WERI-Rb-1 (cell line): ENCODE measurements around the gene PLA2G4A.

ENCODE experiments used
- DNase-seq: peaks from one replicate; pipeline ENCODE4 v3.0.0-alpha.2; 2020
- H3K27ac ChIP-seq: fragments of 250-450 bp; sonication (Bioruptor Pico); 2 replicates; pipeline ENCODE4 v1.5.1; 2020; ENCODE audit warnings: mild to moderate bottlenecking, moderate library complexity
- H3K27me3 ChIP-seq: fragments of 250-450 bp; sonication (Bioruptor Pico); 2 replicates; pipeline ENCODE4 v1.5.1; 2021; ENCODE audit warnings: mild to moderate bottlenecking, low read depth, moderate library complexity; ENCODE audit not compliant: insufficient read depth, severe bottlenecking
- H3K36me3 ChIP-seq: fragments of 250-450 bp; sonication (Bioruptor Pico); 2 replicates; pipeline ENCODE4 v1.5.1; 2020; ENCODE audit warnings: mild to moderate bottlenecking, moderate library complexity
- H3K4me3 ChIP-seq: 2 replicates; pipeline ENCODE4 v1.5.1; 2011; ENCODE audit warnings: low read depth, mild to moderate bottlenecking, control low read depth, low read length
- H3K9me3 ChIP-seq: fragments of 250-450 bp; sonication (Bioruptor Pico); 2 replicates; pipeline ENCODE4 v1.5.1; 2021; ENCODE audit warnings: mild to moderate bottlenecking, moderate library complexity; ENCODE audit not compliant: severe bottlenecking
- CTCF ChIP-seq: IDR thresholded peaks from 2 replicates; pipeline ENCODE4 v1.5.1; 2011; ENCODE audit warnings: low read depth, mild to moderate bottlenecking, control low read depth, inconsistent platforms, low read length

Gene PLA2G4A

GRCh38 chr1:186949173-186949572 lies 120.4 kb downstream of the PLA2G4A start:
- no peak for DNase-seq
- Histone ChIP-seq H3K27ac (no peak overlapping the region), H3K27me3 (no peaks in the 10 kb centered on the region), H3K9me3 (no peaks in the 10 kb centered on the region), H3K4me3 (no peak overlapping the region), H3K36me3 (no peaks in the 10 kb centered on the region)
- no peak for TF ChIP-seq CTCF

GRCh38 chr1:186950547-186950946 lies 121.8 kb downstream of the PLA2G4A start:
- DNase-seq: no peak

GRCh38 chr1:186953876-186954275 lies 125.1 kb downstream of the PLA2G4A start:
- DNase-seq: no peak
- TF ChIP-seq CTCF: no peak
- H3K36me3 ChIP-seq: no peaks in the 10 kb centered on the region

More at GRCh38 chr1:186950547-186950946, 121.8 kb downstream of the PLA2G4A start:
- H3K9me3 ChIP-seq: no peaks in the 10 kb centered on the region
- H3K4me3 ChIP-seq: no peak overlapping the region
- H3K36me3 ChIP-seq: no peaks in the 10 kb centered on the region
- no peaks in the 10 kb centered on the region for H3K27me3 ChIP-seq
- TF ChIP-seq CTCF: no peak
- H3K27ac ChIP-seq: no peak overlapping the region

GRCh38 chr1:186957314-186957713 lies 128.6 kb downstream of the PLA2G4A start:
- Histone ChIP-seq H3K4me3 (no peak overlapping the region), H3K9me3 (no peaks in the 10 kb centered on the region), H3K36me3 (no peaks in the 10 kb centered on the region), H3K27me3 (no peaks in the 10 kb centered on the region), H3K27ac (no peak overlapping the region)
- DNase-seq: no peak
- TF ChIP-seq CTCF: no peak

More at GRCh38 chr1:186953876-186954275, 125.1 kb downstream of the PLA2G4A start:
- Histone ChIP-seq H3K9me3 (no peaks in the 10 kb centered on the region), H3K27ac (no peak overlapping the region), H3K27me3 (no peaks in the 10 kb centered on the region), H3K4me3 (no peak overlapping the region)

GRCh38 chr1:186958520-186958919 lies 129.8 kb downstream of the PLA2G4A start:
- Histone ChIP-seq H3K27me3 (no peaks in the 10 kb centered on the region), H3K4me3 (no peak overlapping the region), H3K27ac (no peak overlapping the region), H3K36me3 (no peaks in the 10 kb centered on the region), H3K9me3 (no peaks in the 10 kb centered on the region)
- no peak for DNase-seq
- TF ChIP-seq CTCF: no peak

GRCh38 chr1:186960861-186961260 lies 132.1 kb downstream of the PLA2G4A start:
- H3K27me3 ChIP-seq: no peaks in the 10 kb centered on the region
- DNase-seq: no peak
- no peak overlapping the region for H3K27ac ChIP-seq
- no peak overlapping the region for H3K4me3 ChIP-seq
- H3K9me3 ChIP-seq: no peaks in the 10 kb centered on the region
- H3K36me3 ChIP-seq: no peaks in the 10 kb centered on the region
- no peak for TF ChIP-seq CTCF
